OCI-LY3 (cell line): Measurements from ENCODE around the gene IMMT.

Experiments used
- H2AFZ ChIP-seq: fragments of 200-600, 300-600 bp; shearing (Covaris generic); 2 replicates; pipeline ENCODE4 v1.6.0; 2014; ENCODE audit warnings: antibody characterized with exemption, low read depth, low read length
- H3K27ac ChIP-seq: fragments of 200-600, 300-600 bp; sonication (generic); 2 replicates; pipeline ENCODE4 v1.5.1; 2014; ENCODE audit warnings: mild to moderate bottlenecking, low read length, moderate library complexity, mixed read lengths
- H3K27me3 ChIP-seq: fragments of 200-600, 300-600 bp; sonication (generic); 2 replicates; pipeline ENCODE4 v1.6.1; 2014; ENCODE audit warnings: low read depth, low read length, mixed read lengths
- H3K36me3 ChIP-seq: fragments of 200-600, 300-600 bp; sonication (generic); replicated peaks from 2 replicates; pipeline ENCODE3; 2014; ENCODE audit warnings: low read depth, low read length, mixed read lengths
- H3K4me1 ChIP-seq: fragments of 300-600, 200-600 bp; sonication (generic); 2 replicates; pipeline ENCODE4 v1.6.1; 2014; ENCODE audit warnings: low read length, mixed read lengths
- H3K4me2 ChIP-seq: fragments of 200-600, 300-600 bp; sonication (generic); 2 replicates; pipeline ENCODE4 v1.6.1; 2014; ENCODE audit warnings: low read length, mixed read lengths
- H3K4me3 ChIP-seq: fragments of 300-600, 200-600 bp; sonication (generic); 2 replicates; pipeline ENCODE4 v1.5.1; 2014; ENCODE audit warnings: antibody characterized with exemption, mild to moderate bottlenecking, low read length, moderate library complexity
- H3K79me2 ChIP-seq: fragments of 300-600, 200-600 bp; shearing (Covaris generic); 2 replicates; pipeline ENCODE4 v1.6.1; 2014; ENCODE audit warnings: mild to moderate bottlenecking, low read length, mixed read lengths
- H3K9ac ChIP-seq: fragments of 300-600, 200-600 bp; shearing (Covaris generic); 2 replicates; pipeline ENCODE4 v1.6.0; 2014; ENCODE audit warnings: mild to moderate bottlenecking, low read length, moderate library complexity
- H3K9me3 ChIP-seq: fragments of 200-600, 300-600 bp; shearing (Covaris generic); 2 replicates; pipeline ENCODE4 v1.6.1; 2014; ENCODE audit warnings: low read length, mixed read lengths; ENCODE audit not compliant: insufficient read depth
- H4K20me1 ChIP-seq: fragments of 200-600, 300-600 bp; sonication (generic); 2 replicates; pipeline ENCODE4 v1.6.1; 2016; ENCODE audit warnings: low read length, mixed read lengths; ENCODE audit not compliant: insufficient read depth
- CTCF ChIP-seq: fragments of 200-600, 300-600 bp; sonication (generic); IDR thresholded peaks from 2 replicates; pipeline ENCODE4 v1.5.1; 2014; ENCODE audit warnings: antibody characterized with exemption, low read length, low read depth
- EZH2phosphoT487 ChIP-seq: fragments of 200-600 bp; shearing (Covaris generic); IDR thresholded peaks from 2 replicates; pipeline ENCODE4 v1.6.1; 2018; ENCODE audit warnings: antibody characterized with exemption, mixed run types, low read depth

The IMMT gene

GRCh38 chr2:86123328-86123925, 71.8 kb downstream of the IMMT start:
- no peaks in the 10 kb centered on the region for H4K20me1 ChIP-seq
- peaks cover 78% of the 10 kb centered on the region for H3K36me3 ChIP-seq
- H3K9ac ChIP-seq = no peak overlapping the region
- H3K4me2 ChIP-seq = no peak overlapping the region
- H3K79me2 ChIP-seq = 0 out of 2 replicates have a peak, but pooled peaks cover under 1% of the 10 kb centered on the region
- H3K4me1 ChIP-seq = no peaks in the 10 kb centered on the region
- no peaks in the 10 kb centered on the region for H3K27me3 ChIP-seq
- no peak overlapping the region for H2AFZ ChIP-seq
- no peaks in the 10 kb centered on the region for H3K9me3 ChIP-seq
- TF ChIP-seq CTCF = no peak
- no peak for TF ChIP-seq EZH2phosphoT487
- H3K27ac ChIP-seq = no peak overlapping the region
- H3K4me3 ChIP-seq = no peak overlapping the region

GRCh38 chr2:86118130-86118529, 77.1 kb downstream of the IMMT start:
- Histone ChIP-seq H3K36me3 (peaks cover 81% of the 10 kb centered on the region), H3K9ac (no peak overlapping the region), H3K27ac (no peak overlapping the region), H3K4me3 (no peak overlapping the region), H2AFZ (no peak overlapping the region), H3K79me2 (peaks cover 31% of the 10 kb centered on the region), H3K27me3 (no peaks in the 10 kb centered on the region), H3K4me1 (no peaks in the 10 kb centered on the region), H4K20me1 (no peaks in the 10 kb centered on the region), H3K4me2 (no peak overlapping the region), H3K9me3 (no peaks in the 10 kb centered on the region)
- TF ChIP-seq EZH2phosphoT487 (no peak), CTCF (no peak)

GRCh38 chr2:86107031-86107430, 88.2 kb downstream of the IMMT start:
- H2AFZ ChIP-seq = no peak overlapping the region
- H3K27me3 ChIP-seq = no peaks in the 10 kb centered on the region
- H3K79me2 ChIP-seq = peaks cover 93% of the 10 kb centered on the region
- H3K4me2 ChIP-seq = peak overlapping the region; percentile 95
- H3K27ac ChIP-seq = peak overlapping the region; percentile 57
- peak overlapping the region; percentile 95 for H3K4me3 ChIP-seq
- peak overlapping the region; percentile 89 for H3K9ac ChIP-seq
- H4K20me1 ChIP-seq = peaks cover 15% of the 10 kb centered on the region; the same call in 1 of the 2 replicates
- no peak for TF ChIP-seq CTCF
- TF ChIP-seq EZH2phosphoT487 = no peak
- peaks cover 23% of the 10 kb centered on the region for H3K4me1 ChIP-seq
- peaks cover 39% of the 10 kb centered on the region for H3K36me3 ChIP-seq
- H3K9me3 ChIP-seq = no peaks in the 10 kb centered on the region

- peak within 1 kb of the TSS; percentile 89 for H3K9ac ChIP-seq
- H2AFZ ChIP-seq = peak within 1 kb of the TSS; percentile 82
- H3K36me3 ChIP-seq = peaks cover 43% of the 10 kb centered on the region
- H3K79me2 ChIP-seq = peaks cover 98% of the 10 kb centered on the region
- H3K4me3 ChIP-seq = peak within 1 kb of the TSS; percentile 95
- H3K4me1 ChIP-seq = peaks cover 23% of the 10 kb centered on the region
- no peaks in the 10 kb centered on the region for H3K27me3 ChIP-seq
- peak within 1 kb of the TSS; percentile 57 for H3K27ac ChIP-seq
- TF ChIP-seq EZH2phosphoT487 (no peak), CTCF (no peak)
- no peaks in the 10 kb centered on the region for H3K9me3 ChIP-seq
- peak within 1 kb of the TSS; percentile 95 for H3K4me2 ChIP-seq
- peaks cover 15% of the 10 kb centered on the region; the same call in 1 of the 2 replicates for H4K20me1 ChIP-seq
These were observed 89.0 kb downstream of the IMMT start, which contains the start of gene PTCD3 for GRCh38 chr2:86105969-86106945. TSS of gene PTCD3 (plus strand) at chr2:86106235. CDS start at chr2:86106248, 13 bp downstream.
